Measurements from ENCODE around the gene ALMS1. TPM values are rescaled to one million over a fixed set of nuclear protein-coding genes. Genes with fewer than 3 reads are reported as not detected.
"Not testable (repeated sequence)": the region's sequence is repeated elsewhere in the genome, so short reads cannot be mapped to it uniquely, and the experiment has no call there.

The ALMS1 gene
- total RNA-seq, 1 experiment from 2014 or later, result 19.5 TPM

- no peak overlapping the region for H3K27ac ChIP-seq (ENCODE audit: low read length)
- no peaks in the 10 kb centered on the region for H3K9me3 ChIP-seq (ENCODE audit: control insufficient read depth, insufficient read depth, low read depth, low read length)
- no peaks in the 10 kb centered on the region for H3K4me1 ChIP-seq (ENCODE audit: control insufficient read depth, insufficient read depth, low read length)
- no peak overlapping the region for H3K4me3 ChIP-seq (ENCODE audit: low read depth in 2 of 2, low read length in 2 of 2)
- H3K27me3 ChIP-seq (ENCODE audit: control insufficient read depth, insufficient read depth, low read length), result peaks cover 8% of the 10 kb centered on the region; the same call in 1 of the 2 replicates
- ATAC-seq, result no peak
- no peaks in the 10 kb centered on the region for H3K36me3 ChIP-seq (ENCODE audit: control insufficient read depth, insufficient read depth, low read length)
- BruUV-seq (replicated peaks), result no TSS peak
- TF ChIP-seq POLR2AphosphoS5 (IDR thresholded peaks at IDR 0.05; ENCODE audit: low read depth, low read length) (no peak), TCF7L2 (IDR thresholded peaks at IDR 0.05; ENCODE audit: low read depth, low read length) (no peak), SIN3A (IDR thresholded peaks at IDR 0.05; ENCODE audit: borderline replicate concordance, insufficient read depth, low read depth, low read length) (no peak), REST (IDR thresholded peaks at IDR 0.05; ENCODE audit: insufficient read depth in 1 of 2, low read depth in 2 of 2, low read length in 1 of 2) (no peak)
- TF ChIP-seq, protein P1, sequence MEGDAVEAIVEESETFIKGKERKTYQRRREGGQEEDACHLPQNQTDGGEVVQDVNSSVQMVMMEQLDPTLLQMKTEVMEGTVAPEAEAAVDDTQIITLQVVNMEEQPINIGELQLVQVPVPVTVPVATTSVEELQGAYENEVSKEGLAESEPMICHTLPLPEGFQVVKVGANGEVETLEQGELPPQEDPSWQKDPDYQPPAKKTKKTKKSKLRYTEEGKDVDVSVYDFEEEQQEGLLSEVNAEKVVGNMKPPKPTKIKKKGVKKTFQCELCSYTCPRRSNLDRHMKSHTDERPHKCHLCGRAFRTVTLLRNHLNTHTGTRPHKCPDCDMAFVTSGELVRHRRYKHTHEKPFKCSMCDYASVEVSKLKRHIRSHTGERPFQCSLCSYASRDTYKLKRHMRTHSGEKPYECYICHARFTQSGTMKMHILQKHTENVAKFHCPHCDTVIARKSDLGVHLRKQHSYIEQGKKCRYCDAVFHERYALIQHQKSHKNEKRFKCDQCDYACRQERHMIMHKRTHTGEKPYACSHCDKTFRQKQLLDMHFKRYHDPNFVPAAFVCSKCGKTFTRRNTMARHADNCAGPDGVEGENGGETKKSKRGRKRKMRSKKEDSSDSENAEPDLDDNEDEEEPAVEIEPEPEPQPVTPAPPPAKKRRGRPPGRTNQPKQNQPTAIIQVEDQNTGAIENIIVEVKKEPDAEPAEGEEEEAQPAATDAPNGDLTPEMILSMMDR (IDR thresholded peaks at IDR 0.05), result no peak
- intact Hi-C loops (cut with micrococcal nuclease; ENCODE audit: unreplicated experiment), result no loop called here
- no peak for DNase-seq (ENCODE audit: low read depth, low spot score)
- ChIA-PET POLR2A (no interaction called here), CTCF (no interaction called here)
- in situ Hi-C loops (cut with HindIII; ENCODE audit: low pct_unique_long_range_greater_than_20kb, low sequenced_read_pairs), result no loop called here
Measured at GRCh38 chr2:73343992-73344391, 41.6 kb upstream of the ALMS1 start.

DNA sequence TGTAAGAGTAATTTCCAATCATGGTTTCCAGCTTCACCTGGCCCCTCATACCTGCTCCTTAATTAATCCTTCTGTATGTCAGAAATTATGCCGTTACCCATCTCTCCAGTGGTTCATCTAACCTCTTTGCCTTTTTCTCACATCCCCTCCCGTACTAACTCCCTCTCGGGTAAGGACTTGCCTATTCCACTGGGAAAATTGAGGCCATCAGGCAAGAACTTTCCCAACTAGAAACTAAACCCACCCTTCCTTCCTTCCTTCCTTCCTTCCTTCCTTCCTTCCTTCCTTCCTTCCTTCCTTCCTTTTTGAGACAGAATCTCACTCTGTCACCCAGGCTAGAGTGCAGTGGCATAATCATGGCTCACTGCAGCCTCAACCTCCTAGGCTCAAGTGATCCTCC is 40.9 kb upstream of the ALMS1 start:
- peaks cover 12% of the 10 kb centered on the region; the same call in 1 of the 2 replicates for H3K27me3 ChIP-seq (ENCODE audit: control insufficient read depth, insufficient read depth, low read length)
- POLR2A ChIA-PET, result not testable (repeated sequence)

DNA sequence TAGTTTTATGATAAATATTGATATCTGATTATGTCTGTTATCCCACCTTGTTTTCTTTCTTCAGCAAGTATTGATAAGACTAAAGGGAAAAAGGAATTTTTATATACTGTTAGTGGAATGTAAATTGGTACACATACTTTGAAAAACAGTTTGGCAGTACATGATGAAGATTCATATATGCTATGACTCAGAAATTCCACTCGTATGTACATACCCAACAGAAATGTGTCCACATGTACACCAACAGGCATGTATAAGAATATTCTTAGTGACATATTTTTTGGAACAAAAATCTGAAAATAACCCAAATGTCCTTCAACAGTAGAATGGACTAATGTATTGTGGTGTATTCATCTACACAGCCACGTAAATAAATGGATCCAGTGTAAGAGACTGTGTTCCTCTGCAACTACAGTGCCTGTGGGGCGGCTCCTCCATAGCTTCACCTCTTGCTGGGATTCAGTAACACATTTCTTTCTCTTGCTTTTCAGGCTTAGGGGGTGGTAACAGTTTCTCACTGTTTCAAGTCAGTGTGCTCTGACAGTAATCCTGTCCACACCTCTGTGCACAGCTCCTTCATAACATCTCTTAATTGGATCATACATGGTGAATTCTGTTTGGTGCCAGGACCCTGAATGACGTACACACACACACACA is 35.5 kb upstream of the ALMS1 start:
- H3K4me1 ChIP-seq (ENCODE audit: control insufficient read depth, insufficient read depth, low read length), result no peaks in the 10 kb centered on the region
- no TSS peak for BruUV-seq (replicated peaks)
- CTCF ChIA-PET, result no interaction called here
- intact Hi-C loops (cut with micrococcal nuclease; ENCODE audit: unreplicated experiment), result no loop called here
- no peak overlapping the region for H3K4me3 ChIP-seq (ENCODE audit: low read depth in 2 of 2, low read length in 2 of 2)
- no peak for ATAC-seq
- POLR2A ChIA-PET, result no interaction called here
- H3K27me3 ChIP-seq (ENCODE audit: control insufficient read depth, insufficient read depth, low read length), result peaks cover 13% of the 10 kb centered on the region
- TF ChIP-seq, protein P1 (IDR thresholded peaks at IDR 0.05), result no peak
- TF ChIP-seq REST (IDR thresholded peaks at IDR 0.05; ENCODE audit: insufficient read depth in 1 of 2, low read depth in 2 of 2, low read length in 1 of 2) (no peak), TCF7L2 (IDR thresholded peaks at IDR 0.05; ENCODE audit: low read depth, low read length) (no peak), POLR2AphosphoS5 (IDR thresholded peaks at IDR 0.05; ENCODE audit: low read depth, low read length) (no peak), SIN3A (IDR thresholded peaks at IDR 0.05; ENCODE audit: borderline replicate concordance, insufficient read depth, low read depth, low read length) (no peak)
- H3K36me3 ChIP-seq (ENCODE audit: control insufficient read depth, insufficient read depth, low read length), result no peaks in the 10 kb centered on the region
- H3K27ac ChIP-seq (ENCODE audit: low read length), result no peak overlapping the region
- H3K9me3 ChIP-seq (ENCODE audit: control insufficient read depth, insufficient read depth, low read depth, low read length), result no peaks in the 10 kb centered on the region
- DNase-seq (ENCODE audit: low read depth, low spot score), result no peak
- in situ Hi-C loops (cut with HindIII; ENCODE audit: low pct_unique_long_range_greater_than_20kb, low sequenced_read_pairs), result no loop called here

More for the DNA sequence above, 40.9 kb upstream of the ALMS1 start:
- BruUV-seq (replicated peaks); CTCF ChIA-PET; H3K4me3 ChIP-seq (ENCODE audit: low read depth in 2 of 2, low read length in 2 of 2); H3K4me1 ChIP-seq (ENCODE audit: control insufficient read depth, insufficient read depth, low read length); in situ Hi-C loops (cut with HindIII; ENCODE audit: low pct_unique_long_range_greater_than_20kb, low sequenced_read_pairs); H3K36me3 ChIP-seq (ENCODE audit: control insufficient read depth, insufficient read depth, low read length); H3K27ac ChIP-seq (ENCODE audit: low read length); ATAC-seq; H3K9me3 ChIP-seq (ENCODE audit: control insufficient read depth, insufficient read depth, low read depth, low read length); intact Hi-C loops (cut with micrococcal nuclease; ENCODE audit: unreplicated experiment); DNase-seq (ENCODE audit: low read depth, low spot score): not testable (repeated sequence)

All from Panc1 (cell line).